HL-60/S4 treated with phorbol 12-myristate 13-acetate at 8.2 ng/mL for 4 days and 3 days (cell line): ENCODE results near the gene CTSD.

Source experiments
- in situ Hi-C: fragments of 300-500 bp; cut with MboI; formaldehyde crosslinking; loops from 2 replicates; pipeline ENCODE4 v1.15.0; 2022; ENCODE audit warnings: low sequenced_read_pairs

CTSD gene

GRCh38 chr11:1782831-1783724, 19.4 kb upstream of the CTSD start:
- in situ Hi-C loops = no loop called here

GRCh38 chr11:1782031-1782590, 18.4 kb upstream of the CTSD start:
- in situ Hi-C loops = no loop called here

- in situ Hi-C loops = no loop called here
These were observed 17.9 kb upstream of the CTSD start for GRCh38 chr11:1781593-1781975.

- in situ Hi-C loops = no loop called here
These were observed 17.2 kb upstream of the CTSD start for GRCh38 chr11:1780700-1781592.

GRCh38 chr11:1779806-1780699, 16.3 kb upstream of the CTSD start:
- in situ Hi-C loops = no loop called here

- in situ Hi-C loops = no loop called here
These were observed 15.5 kb upstream of the CTSD start for GRCh38 chr11:1779034-1779805.

- in situ Hi-C loops = no loop called here
These were observed 14.6 kb upstream of the CTSD start for GRCh38 chr11:1778141-1778911.

GRCh38 chr11:1777737-1778136, 14.0 kb upstream of the CTSD start:
- in situ Hi-C loops = no loop called here

- in situ Hi-C loops = no loop called here
These were observed 13.4 kb upstream of the CTSD start for GRCh38 chr11:1776944-1777715.

GRCh38 chr11:1776331-1776851, 12.7 kb upstream of the CTSD start:
- in situ Hi-C loops = no loop called here

- in situ Hi-C loops = no loop called here
These were observed 11.2 kb upstream of the CTSD start for GRCh38 chr11:1774886-1775285.

GRCh38 chr11:1773994-1774550, 10.3 kb upstream of the CTSD start:
- in situ Hi-C loops = no loop called here

GRCh38 chr11:1773131-1773993, 9.6 kb upstream of the CTSD start:
- in situ Hi-C loops = no loop called here

- in situ Hi-C loops = no loop called here
These were observed 8.8 kb upstream of the CTSD start for GRCh38 chr11:1772270-1773130.

GRCh38 chr11:1771700-1772099, 8.0 kb upstream of the CTSD start:
- in situ Hi-C loops = no loop called here

- in situ Hi-C loops = no loop called here
These were observed 7.5 kb upstream of the CTSD start for GRCh38 chr11:1771273-1771672.
